Measurements from ENCODE around the gene CDKN2B. TPM values are rescaled to one million over a fixed set of nuclear protein-coding genes. Genes with fewer than 3 reads are reported as not detected.
A peak's percentile ranks its signal among the peaks of the same experiment; 100 is the strongest.

CDKN2B gene
- total RNA-seq, 1 experiment from 2014 or later = 30.4 TPM

DNA sequence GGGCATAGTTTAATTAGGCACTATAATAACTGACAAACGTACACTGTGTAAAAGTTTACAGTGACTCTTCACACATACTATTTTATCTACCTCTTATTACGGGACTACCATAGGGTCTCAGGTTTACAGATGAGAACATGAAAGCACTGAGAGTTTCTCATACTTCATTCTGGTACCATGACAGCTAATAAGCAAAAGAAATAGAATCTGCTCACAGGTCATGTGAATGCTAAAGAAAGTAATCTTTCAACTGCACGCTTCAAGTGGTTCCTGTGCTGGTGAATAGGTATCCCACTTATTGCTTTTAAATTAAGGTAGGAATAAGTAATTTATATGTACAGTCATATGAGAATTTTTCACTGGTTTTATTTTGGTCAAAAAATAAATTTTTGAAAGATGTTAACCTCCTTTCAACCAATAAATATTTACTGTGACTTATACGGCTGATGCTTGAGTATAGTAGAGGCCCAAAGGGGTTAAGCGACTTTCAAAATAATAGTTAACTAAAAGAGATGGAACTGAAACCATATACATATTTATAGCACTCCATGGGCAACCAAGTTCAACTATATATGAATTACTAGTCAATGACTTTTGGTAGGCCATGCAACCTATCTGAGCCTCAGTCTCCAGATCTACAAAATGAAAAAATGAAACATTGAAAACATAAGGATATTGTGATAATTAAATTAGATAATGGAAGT lies 23.0 kb downstream of the CDKN2B start:
- CTCF ChIA-PET = no interaction called here
- intact Hi-C loops (cut with micrococcal nuclease; ENCODE audit: unreplicated experiment) = loop anchor here (5.0 kb wide), 1 partner anchor 461 kb away; the partner anchor contains the start of gene DMRTA1
- Mint-ChIP-seq H3K27me3 (ENCODE audit: unreplicated experiment) (no peaks in the 10 kb centered on the region), H3K4me1 (ENCODE audit: low read depth, unreplicated experiment) (peaks cover 20% of the 10 kb centered on the region), H3K9me3 (ENCODE audit: low read depth, unreplicated experiment) (no peaks in the 10 kb centered on the region), H3K27ac (ENCODE audit: unreplicated experiment) (peak overlapping the region; percentile 89), H3K36me3 (ENCODE audit: insufficient read depth, unreplicated experiment) (peaks cover 52% of the 10 kb centered on the region), H3K4me3 (ENCODE audit: low read depth, unreplicated experiment) (peak overlapping the region; percentile 81)
- TF ChIP-seq CTCF (IDR thresholded peaks at IDR 0.05; ENCODE audit: unreplicated experiment) = no peak
- no TSS peak for BruUV-seq (replicated peaks)
- DNase-seq = no peak

DNA sequence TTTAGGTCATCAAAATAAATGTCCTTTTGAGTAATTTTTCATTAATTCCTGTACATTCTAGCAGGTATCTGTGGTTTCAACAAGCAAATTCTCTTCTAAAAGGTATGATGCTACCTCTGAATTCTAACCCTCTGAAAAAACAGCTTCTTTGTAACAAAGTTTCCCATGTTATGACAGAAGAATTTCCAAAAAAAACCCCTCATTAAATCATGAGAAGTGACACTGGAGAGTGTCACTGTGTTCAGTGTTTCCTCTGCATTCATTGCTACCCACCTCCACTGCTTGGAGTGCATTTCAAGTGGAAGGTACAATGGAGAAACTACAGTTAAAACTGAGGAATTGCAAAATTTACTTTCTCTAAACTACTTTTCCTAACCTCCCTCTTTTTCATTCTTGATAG lies 25.0 kb downstream of the CDKN2B start:
- DNase-seq = no peak
- peak overlapping the region; percentile 66 for H3K27ac Mint-ChIP-seq (ENCODE audit: unreplicated experiment)
- CTCF ChIA-PET = interaction anchor here (0.6 kb wide), 1 partner anchor 11 kb away, joined by 3 read pairs; the partner anchor contains the start of gene CDKN2B-AS1
- intact Hi-C loops (cut with micrococcal nuclease; ENCODE audit: unreplicated experiment) = no loop called here
- peaks cover 38% of the 10 kb centered on the region for H3K36me3 Mint-ChIP-seq (ENCODE audit: insufficient read depth, unreplicated experiment)
- H3K27me3 Mint-ChIP-seq (ENCODE audit: unreplicated experiment) = no peaks in the 10 kb centered on the region
- no TSS peak for BruUV-seq (replicated peaks)
- peaks cover 25% of the 10 kb centered on the region for H3K4me1 Mint-ChIP-seq (ENCODE audit: low read depth, unreplicated experiment)
- no peaks in the 10 kb centered on the region for H3K9me3 Mint-ChIP-seq (ENCODE audit: low read depth, unreplicated experiment)
- no peak for TF ChIP-seq CTCF (IDR thresholded peaks at IDR 0.05; ENCODE audit: unreplicated experiment)
- no peak overlapping the region for H3K4me3 Mint-ChIP-seq (ENCODE audit: low read depth, unreplicated experiment)

DNA sequence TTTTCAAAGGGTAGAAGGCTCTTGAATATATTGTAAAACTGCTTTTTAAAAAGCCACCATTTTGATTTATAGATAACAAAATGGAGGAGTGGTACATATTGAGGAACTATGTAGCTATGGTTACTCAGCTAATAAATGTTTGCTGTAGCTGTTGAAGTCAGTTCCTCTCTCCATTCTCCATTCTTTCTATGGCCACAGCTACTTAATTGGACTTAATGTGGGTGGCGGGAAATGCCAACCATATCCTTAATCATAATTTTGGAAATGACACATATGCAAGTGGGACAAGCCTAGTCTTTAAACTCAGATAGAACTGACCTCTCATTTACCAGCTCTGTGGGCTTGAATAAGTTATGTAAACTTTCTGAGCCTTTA lies 25.6 kb downstream of the CDKN2B start:
- BruUV-seq (replicated peaks) = no TSS peak
- H3K36me3 Mint-ChIP-seq (ENCODE audit: insufficient read depth, unreplicated experiment) = peaks cover 38% of the 10 kb centered on the region
- CTCF ChIA-PET = interaction anchor here (0.6 to 1.1 kb wide), 2 partner anchors 11 to 52 kb away, joined by 3 read pairs; partner anchors contain the start of gene CDKN2B-AS1
- intact Hi-C loops (cut with micrococcal nuclease; ENCODE audit: unreplicated experiment) = no loop called here
- no peaks in the 10 kb centered on the region for H3K27me3 Mint-ChIP-seq (ENCODE audit: unreplicated experiment)
- no peak for TF ChIP-seq CTCF (IDR thresholded peaks at IDR 0.05; ENCODE audit: unreplicated experiment)
- peaks cover 30% of the 10 kb centered on the region for H3K4me1 Mint-ChIP-seq (ENCODE audit: low read depth, unreplicated experiment)
- H3K4me3 Mint-ChIP-seq (ENCODE audit: low read depth, unreplicated experiment) = no peak overlapping the region
- H3K9me3 Mint-ChIP-seq (ENCODE audit: low read depth, unreplicated experiment) = no peaks in the 10 kb centered on the region
- DNase-seq = no peak
- H3K27ac Mint-ChIP-seq (ENCODE audit: unreplicated experiment) = peak overlapping the region; percentile 23

DNA sequence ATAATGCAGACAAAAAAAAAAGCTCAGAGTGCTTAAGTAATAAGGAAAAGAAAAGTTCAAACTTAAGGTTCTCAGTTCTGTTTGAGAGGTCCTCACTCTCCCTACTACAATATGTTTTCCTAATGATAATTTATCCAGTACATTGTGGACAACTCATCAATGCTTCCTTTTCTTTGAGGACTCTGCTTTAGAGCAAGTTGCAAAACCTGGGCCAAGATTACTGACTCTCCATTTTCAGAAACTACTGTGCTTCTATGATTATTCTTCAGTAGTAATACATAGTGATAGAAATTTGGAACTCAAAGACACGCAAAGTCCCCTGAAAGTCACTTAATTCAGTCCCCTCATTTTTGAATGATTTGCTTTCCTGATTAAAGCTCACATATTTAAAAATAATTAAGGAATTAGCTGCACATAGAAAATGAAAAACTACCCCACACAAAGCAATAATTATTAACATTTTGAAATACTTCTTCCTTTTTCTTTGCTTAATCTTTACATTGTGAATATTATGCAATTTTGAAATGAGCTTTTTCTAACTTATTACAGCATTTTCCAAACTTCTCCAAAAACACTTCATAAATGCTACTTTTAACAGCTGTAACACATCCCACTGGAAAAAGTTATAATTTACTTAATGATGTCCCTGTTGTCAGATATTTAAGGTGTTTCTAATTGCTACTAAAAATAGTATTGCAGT lies 26.1 kb downstream of the CDKN2B start:
- no peaks in the 10 kb centered on the region for H3K27me3 Mint-ChIP-seq (ENCODE audit: unreplicated experiment)
- TF ChIP-seq CTCF (IDR thresholded peaks at IDR 0.05; ENCODE audit: unreplicated experiment) = no peak
- H3K4me3 Mint-ChIP-seq (ENCODE audit: low read depth, unreplicated experiment) = no peak overlapping the region
- DNase-seq = no peak
- H3K36me3 Mint-ChIP-seq (ENCODE audit: insufficient read depth, unreplicated experiment) = peaks cover 36% of the 10 kb centered on the region
- no TSS peak for BruUV-seq (replicated peaks)
- peaks cover 35% of the 10 kb centered on the region for H3K4me1 Mint-ChIP-seq (ENCODE audit: low read depth, unreplicated experiment)
- CTCF ChIA-PET = interaction anchor here (0.6 to 1.1 kb wide), 2 partner anchors 51 to 126 kb away, joined by 3 read pairs; no protein-coding TSS in a partner anchor
- H3K27ac Mint-ChIP-seq (ENCODE audit: unreplicated experiment) = peak overlapping the region; percentile 23
- intact Hi-C loops (cut with micrococcal nuclease; ENCODE audit: unreplicated experiment) = no loop called here
- H3K9me3 Mint-ChIP-seq (ENCODE audit: low read depth, unreplicated experiment) = no peaks in the 10 kb centered on the region
